WTC11 (cell line): ENCODE data around the gene WFDC12. TPM values are rescaled to one million over a fixed set of nuclear protein-coding genes. Genes with fewer than 3 reads are reported as not detected.

ENCODE experiments used
- ATAC-seq: fragments of 200-7000 bp; cut with Tn5 transposase; 2 replicates; pipeline ENCODE4 v1.10.0; 2021; ENCODE audit warnings: mild to moderate bottlenecking, moderate library complexity
- CTCF ChIA-PET: fragments of 300-600 bp; sonication (Branson Sonifier 250); formaldehyde crosslinking; loops from one replicate; lab custom pipeline; 2021; ENCODE audit warnings: antibody characterized with exemption; lab: Charles Lee
- POLR2A ChIA-PET: fragments of 350-600 bp; sonication (Branson Sonifier 250); formaldehyde crosslinking; loops from one replicate; lab custom pipeline; 2021; ENCODE audit warnings: antibody characterized with exemption; lab: Charles Lee
- DNase-seq: peaks from one replicate; pipeline ENCODE4 v3.0.0; 2021; ENCODE audit warnings: low spot score
- H3K27ac Mint-ChIP-seq: 2 replicates; pipeline ENCODE4 v1.8.0; 2021; ENCODE audit warnings: mixed read lengths
- H3K27me3 Mint-ChIP-seq: 2 replicates; pipeline ENCODE4 v1.8.0; 2021; ENCODE audit warnings: low read depth, mild to moderate bottlenecking, moderate library complexity, mixed read lengths
- H3K36me3 Mint-ChIP-seq: 2 replicates; pipeline ENCODE4 v1.8.0; 2021; ENCODE audit warnings: mixed read lengths
- H3K4me1 Mint-ChIP-seq: 2 replicates; pipeline ENCODE4 v1.8.0; 2022; ENCODE audit warnings: mixed read lengths
- H3K4me3 Mint-ChIP-seq: 2 replicates; pipeline ENCODE4 v1.8.0; 2021; ENCODE audit warnings: mild to moderate bottlenecking, moderate library complexity, mixed read lengths
- H3K9me3 Mint-ChIP-seq: 2 replicates; pipeline ENCODE4 v1.8.0; 2021; ENCODE audit warnings: mixed read lengths
- ELF4 ChIP-seq: sonication (generic); formaldehyde crosslinking; IDR thresholded peaks from 2 replicates; pipeline ENCODE4 v1.8.1; 2022; ENCODE audit warnings: low read depth, mild to moderate bottlenecking, moderate library complexity, missing genetic modification reagents
- IRF2 ChIP-seq: sonication (generic); formaldehyde crosslinking; IDR thresholded peaks from 2 replicates; pipeline ENCODE4 v1.8.0; 2022; ENCODE audit warnings: low read depth, missing genetic modification reagents, borderline replicate concordance
- JUN ChIP-seq: sonication (generic); formaldehyde crosslinking; IDR thresholded peaks from 2 replicates; pipeline ENCODE4 v1.8.0; 2023; ENCODE audit warnings: mild to moderate bottlenecking, missing genetic modification reagents
- NFATC4 ChIP-seq: fragments of 250-450 bp; sonication (Bioruptor Pico); IDR thresholded peaks from 2 replicates; pipeline ENCODE4 v1.9.0; 2021; ENCODE audit warnings: mild to moderate bottlenecking
- PRRX2 ChIP-seq: fragments of 250-450 bp; sonication (Bioruptor Pico); IDR thresholded peaks from 2 replicates; pipeline ENCODE4 v1.8.0; 2021; ENCODE audit warnings: mild to moderate bottlenecking
- RELA ChIP-seq: sonication (generic); formaldehyde crosslinking; IDR thresholded peaks from 2 replicates; pipeline ENCODE4 v1.8.1; 2022; ENCODE audit warnings: missing genetic modification reagents, mild to moderate bottlenecking, borderline replicate concordance
- RORB ChIP-seq: fragments of 250-450 bp; sonication (Bioruptor Pico); IDR thresholded peaks from 2 replicates; pipeline ENCODE4 v1.9.0; 2021; ENCODE audit warnings: mild to moderate bottlenecking
- TP53 ChIP-seq: sonication (generic); formaldehyde crosslinking; IDR thresholded peaks from 2 replicates; pipeline ENCODE4 v1.8.1; 2023; ENCODE audit warnings: mild to moderate bottlenecking, missing genetic modification reagents
- ZNF263 ChIP-seq: sonication (generic); formaldehyde crosslinking; IDR thresholded peaks from 2 replicates; pipeline ENCODE4 v1.8.1; 2022; ENCODE audit warnings: low read depth, mild to moderate bottlenecking, moderate library complexity, missing genetic modification reagents
- ZNF416 ChIP-seq: fragments of 250-450 bp; sonication (Bioruptor Pico); IDR thresholded peaks from 2 replicates; pipeline ENCODE4 v1.9.0; 2021; ENCODE audit warnings: mild to moderate bottlenecking, inconsistent platforms
- total RNA-seq: library from RNA; stranded (reverse); gene quantifications from 3 replicates; pipeline ENCODE4 v1.2.3, GENCODE V29; 2021
- TF ChIP-seq, protein P1 (sequence below): sonication (generic); formaldehyde crosslinking; IDR thresholded peaks from 2 replicates; pipeline ENCODE4 v1.8.0; 2022; ENCODE audit warnings: mild to moderate bottlenecking, missing genetic modification reagents
- TF ChIP-seq, protein P2 (sequence below): sonication (generic); formaldehyde crosslinking; IDR thresholded peaks from 2 replicates; pipeline ENCODE4 v1.8.1; 2023; ENCODE audit warnings: mild to moderate bottlenecking, missing genetic modification reagents, moderate library complexity
- TF ChIP-seq, protein P3 (sequence below): sonication (generic); formaldehyde crosslinking; IDR thresholded peaks from 2 replicates; pipeline ENCODE4 v1.8.1; 2022; ENCODE audit warnings: missing genetic modification reagents, borderline replicate concordance
- TF ChIP-seq, protein P4 (sequence below): fragments of 250-450 bp; sonication (Bioruptor Pico); IDR thresholded peaks from 2 replicates; pipeline ENCODE4 v2.1.2; 2022; ENCODE audit warnings: mild to moderate bottlenecking, moderate library complexity
- TF ChIP-seq, protein P5 (sequence below): fragments of 250-450 bp; sonication (Bioruptor Pico); IDR thresholded peaks from 2 replicates; pipeline ENCODE4 v1.9.0; 2021; ENCODE audit warnings: mild to moderate bottlenecking, borderline replicate concordance
- TF ChIP-seq, protein P6 (sequence below): fragments of 200-600 bp; IDR thresholded peaks from 2 replicates; pipeline ENCODE4 v1.8.0; 2022; ENCODE audit warnings: antibody characterized with exemption
- TF ChIP-seq, protein P7 (sequence below): sonication (generic); formaldehyde crosslinking; IDR thresholded peaks from 2 replicates; pipeline ENCODE4 v1.8.1; 2022; ENCODE audit warnings: mild to moderate bottlenecking, missing genetic modification reagents, moderate library complexity, borderline replicate concordance
- TF ChIP-seq, protein P8 (sequence below): fragments of 250-450 bp; sonication (Bioruptor Pico); IDR thresholded peaks from 2 replicates; pipeline ENCODE4 v1.9.0; 2021; ENCODE audit warnings: moderate library complexity, mild to moderate bottlenecking, inconsistent platforms, borderline replicate concordance

Gene WFDC12
- total RNA-seq, 1 experiment from 2014 or later: not detected

DNA sequence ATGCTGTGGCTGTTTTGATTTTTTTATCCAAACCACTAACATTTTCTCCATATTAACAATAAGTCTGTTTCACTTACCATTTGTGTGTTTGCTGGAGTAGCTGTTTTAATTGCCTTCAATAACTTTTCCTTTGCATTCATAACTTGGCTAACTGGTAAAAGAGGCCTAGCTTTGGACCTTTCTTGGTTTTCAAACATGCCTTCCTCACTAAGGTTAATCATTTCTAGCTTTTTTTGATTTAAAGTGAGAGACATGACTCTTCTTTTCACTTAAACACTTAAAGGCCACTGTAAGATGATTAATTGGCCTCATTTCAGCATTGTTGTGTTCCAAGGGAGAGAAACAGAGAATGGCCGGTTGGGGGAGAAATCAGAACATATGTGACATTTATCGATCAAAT is 2.9 kb downstream of the WFDC12 start (continued):
- TF ChIP-seq, protein P1, sequence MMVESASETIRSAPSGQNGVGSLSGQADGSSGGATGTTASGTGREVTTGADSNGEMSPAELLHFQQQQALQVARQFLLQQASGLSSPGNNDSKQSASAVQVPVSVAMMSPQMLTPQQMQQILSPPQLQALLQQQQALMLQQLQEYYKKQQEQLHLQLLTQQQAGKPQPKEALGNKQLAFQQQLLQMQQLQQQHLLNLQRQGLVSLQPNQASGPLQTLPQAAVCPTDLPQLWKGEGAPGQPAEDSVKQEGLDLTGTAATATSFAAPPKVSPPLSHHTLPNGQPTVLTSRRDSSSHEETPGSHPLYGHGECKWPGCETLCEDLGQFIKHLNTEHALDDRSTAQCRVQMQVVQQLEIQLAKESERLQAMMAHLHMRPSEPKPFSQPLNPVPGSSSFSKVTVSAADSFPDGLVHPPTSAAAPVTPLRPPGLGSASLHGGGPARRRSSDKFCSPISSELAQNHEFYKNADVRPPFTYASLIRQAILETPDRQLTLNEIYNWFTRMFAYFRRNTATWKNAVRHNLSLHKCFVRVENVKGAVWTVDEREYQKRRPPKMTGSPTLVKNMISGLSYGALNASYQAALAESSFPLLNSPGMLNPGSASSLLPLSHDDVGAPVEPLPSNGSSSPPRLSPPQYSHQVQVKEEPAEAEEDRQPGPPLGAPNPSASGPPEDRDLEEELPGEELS (CRISPR knock-in tag): no peak
- TF ChIP-seq RELA (CRISPR knock-in tag): no peak
- TF ChIP-seq, protein P2, sequence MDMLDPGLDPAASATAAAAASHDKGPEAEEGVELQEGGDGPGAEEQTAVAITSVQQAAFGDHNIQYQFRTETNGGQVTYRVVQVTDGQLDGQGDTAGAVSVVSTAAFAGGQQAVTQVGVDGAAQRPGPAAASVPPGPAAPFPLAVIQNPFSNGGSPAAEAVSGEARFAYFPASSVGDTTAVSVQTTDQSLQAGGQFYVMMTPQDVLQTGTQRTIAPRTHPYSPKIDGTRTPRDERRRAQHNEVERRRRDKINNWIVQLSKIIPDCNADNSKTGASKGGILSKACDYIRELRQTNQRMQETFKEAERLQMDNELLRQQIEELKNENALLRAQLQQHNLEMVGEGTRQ: no peak
- no peak for TF ChIP-seq NFATC4
- TF ChIP-seq, protein P3, sequence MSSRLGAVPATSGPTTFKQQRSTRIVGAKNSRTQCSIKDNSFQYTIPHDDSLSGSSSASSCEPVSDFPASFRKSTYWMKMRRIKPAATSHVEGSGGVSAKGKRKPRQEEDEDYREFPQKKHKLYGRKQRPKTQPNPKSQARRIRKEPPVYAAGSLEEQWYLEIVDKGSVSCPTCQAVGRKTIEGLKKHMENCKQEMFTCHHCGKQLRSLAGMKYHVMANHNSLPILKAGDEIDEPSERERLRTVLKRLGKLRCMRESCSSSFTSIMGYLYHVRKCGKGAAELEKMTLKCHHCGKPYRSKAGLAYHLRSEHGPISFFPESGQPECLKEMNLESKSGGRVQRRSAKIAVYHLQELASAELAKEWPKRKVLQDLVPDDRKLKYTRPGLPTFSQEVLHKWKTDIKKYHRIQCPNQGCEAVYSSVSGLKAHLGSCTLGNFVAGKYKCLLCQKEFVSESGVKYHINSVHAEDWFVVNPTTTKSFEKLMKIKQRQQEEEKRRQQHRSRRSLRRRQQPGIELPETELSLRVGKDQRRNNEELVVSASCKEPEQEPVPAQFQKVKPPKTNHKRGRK (CRISPR knock-in tag): no peak
- TF ChIP-seq, all 79 proteins: peak for 0

DNA sequence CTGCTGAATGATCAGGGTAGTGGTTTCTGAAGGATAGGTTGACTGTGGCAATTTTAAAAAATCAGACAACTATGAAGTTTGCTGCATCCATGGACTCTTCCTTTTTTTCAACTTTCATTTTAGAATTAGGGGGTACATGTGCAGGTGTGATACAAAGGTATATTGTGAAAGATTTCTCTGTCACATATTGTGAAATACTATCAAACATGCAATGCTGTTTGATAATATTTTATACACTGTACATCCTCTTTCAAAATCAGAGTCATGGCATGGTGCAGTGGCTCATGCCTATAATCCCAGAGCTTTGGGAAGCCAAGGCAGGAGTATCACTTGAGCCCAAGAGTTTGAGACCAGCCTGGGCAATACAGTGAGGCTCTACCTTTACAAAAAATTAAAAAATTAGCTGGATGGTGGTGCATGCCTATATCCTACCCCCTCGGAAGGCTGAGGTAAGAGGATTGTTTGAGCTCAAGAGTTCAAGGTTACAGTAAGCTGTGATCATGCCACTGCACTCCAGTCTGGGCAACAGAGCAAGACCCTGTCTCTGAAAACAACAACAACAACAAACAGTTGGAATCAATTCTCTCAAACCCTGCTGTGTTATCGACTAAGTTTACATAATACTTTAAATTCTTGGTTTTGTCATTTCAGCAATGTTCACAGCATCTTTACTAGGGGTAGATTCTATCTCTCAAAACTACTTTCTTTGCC is 4.6 kb downstream of the WFDC12 start:
- Mint-ChIP-seq H3K4me1 (peaks cover 5% of the 10 kb centered on the region; the same call in 1 of the 2 replicates), H3K9me3 (peaks cover 7% of the 10 kb centered on the region; the same call in 1 of the 2 replicates), H3K4me3 (no peak overlapping the region), H3K36me3 (no peaks in the 10 kb centered on the region), H3K27me3 (peaks cover 28% of the 10 kb centered on the region), H3K27ac (no peak overlapping the region)
- ATAC-seq: no peak
- ChIA-PET POLR2A (no interaction called here), CTCF (interaction anchor here (2.5 kb wide), 1 partner anchor 8 kb away, joined by 13 read pairs; no protein-coding TSS in a partner anchor)
- DNase-seq: no peak
- TF ChIP-seq RORB (CRISPR knock-in tag) (no peak), JUN (CRISPR knock-in tag) (no peak), TP53 (CRISPR knock-in tag) (no peak), ZNF416 (CRISPR knock-in tag) (no peak), ELF4 (CRISPR knock-in tag) (no peak), PRRX2 (CRISPR knock-in tag) (no peak), IRF2 (no peak), ZNF263 (CRISPR knock-in tag) (no peak)
- TF ChIP-seq, protein P4, sequence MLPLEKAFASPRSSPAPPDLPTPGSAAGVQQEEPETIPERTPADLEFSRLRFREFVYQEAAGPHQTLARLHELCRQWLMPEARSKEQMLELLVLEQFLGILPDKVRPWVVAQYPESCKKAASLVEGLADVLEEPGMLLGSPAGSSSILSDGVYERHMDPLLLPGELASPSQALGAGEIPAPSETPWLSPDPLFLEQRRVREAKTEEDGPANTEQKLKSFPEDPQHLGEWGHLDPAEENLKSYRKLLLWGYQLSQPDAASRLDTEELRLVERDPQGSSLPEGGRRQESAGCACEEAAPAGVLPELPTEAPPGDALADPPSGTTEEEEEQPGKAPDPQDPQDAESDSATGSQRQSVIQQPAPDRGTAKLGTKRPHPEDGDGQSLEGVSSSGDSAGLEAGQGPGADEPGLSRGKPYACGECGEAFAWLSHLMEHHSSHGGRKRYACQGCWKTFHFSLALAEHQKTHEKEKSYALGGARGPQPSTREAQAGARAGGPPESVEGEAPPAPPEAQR (CRISPR knock-in tag): no peak
- TF ChIP-seq, protein P5, sequence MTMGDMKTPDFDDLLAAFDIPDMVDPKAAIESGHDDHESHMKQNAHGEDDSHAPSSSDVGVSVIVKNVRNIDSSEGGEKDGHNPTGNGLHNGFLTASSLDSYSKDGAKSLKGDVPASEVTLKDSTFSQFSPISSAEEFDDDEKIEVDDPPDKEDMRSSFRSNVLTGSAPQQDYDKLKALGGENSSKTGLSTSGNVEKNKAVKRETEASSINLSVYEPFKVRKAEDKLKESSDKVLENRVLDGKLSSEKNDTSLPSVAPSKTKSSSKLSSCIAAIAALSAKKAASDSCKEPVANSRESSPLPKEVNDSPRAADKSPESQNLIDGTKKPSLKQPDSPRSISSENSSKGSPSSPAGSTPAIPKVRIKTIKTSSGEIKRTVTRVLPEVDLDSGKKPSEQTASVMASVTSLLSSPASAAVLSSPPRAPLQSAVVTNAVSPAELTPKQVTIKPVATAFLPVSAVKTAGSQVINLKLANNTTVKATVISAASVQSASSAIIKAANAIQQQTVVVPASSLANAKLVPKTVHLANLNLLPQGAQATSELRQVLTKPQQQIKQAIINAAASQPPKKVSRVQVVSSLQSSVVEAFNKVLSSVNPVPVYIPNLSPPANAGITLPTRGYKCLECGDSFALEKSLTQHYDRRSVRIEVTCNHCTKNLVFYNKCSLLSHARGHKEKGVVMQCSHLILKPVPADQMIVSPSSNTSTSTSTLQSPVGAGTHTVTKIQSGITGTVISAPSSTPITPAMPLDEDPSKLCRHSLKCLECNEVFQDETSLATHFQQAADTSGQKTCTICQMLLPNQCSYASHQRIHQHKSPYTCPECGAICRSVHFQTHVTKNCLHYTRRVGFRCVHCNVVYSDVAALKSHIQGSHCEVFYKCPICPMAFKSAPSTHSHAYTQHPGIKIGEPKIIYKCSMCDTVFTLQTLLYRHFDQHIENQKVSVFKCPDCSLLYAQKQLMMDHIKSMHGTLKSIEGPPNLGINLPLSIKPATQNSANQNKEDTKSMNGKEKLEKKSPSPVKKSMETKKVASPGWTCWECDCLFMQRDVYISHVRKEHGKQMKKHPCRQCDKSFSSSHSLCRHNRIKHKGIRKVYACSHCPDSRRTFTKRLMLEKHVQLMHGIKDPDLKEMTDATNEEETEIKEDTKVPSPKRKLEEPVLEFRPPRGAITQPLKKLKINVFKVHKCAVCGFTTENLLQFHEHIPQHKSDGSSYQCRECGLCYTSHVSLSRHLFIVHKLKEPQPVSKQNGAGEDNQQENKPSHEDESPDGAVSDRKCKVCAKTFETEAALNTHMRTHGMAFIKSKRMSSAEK (CRISPR knock-in tag): no peak
- TF ChIP-seq, protein P6, sequence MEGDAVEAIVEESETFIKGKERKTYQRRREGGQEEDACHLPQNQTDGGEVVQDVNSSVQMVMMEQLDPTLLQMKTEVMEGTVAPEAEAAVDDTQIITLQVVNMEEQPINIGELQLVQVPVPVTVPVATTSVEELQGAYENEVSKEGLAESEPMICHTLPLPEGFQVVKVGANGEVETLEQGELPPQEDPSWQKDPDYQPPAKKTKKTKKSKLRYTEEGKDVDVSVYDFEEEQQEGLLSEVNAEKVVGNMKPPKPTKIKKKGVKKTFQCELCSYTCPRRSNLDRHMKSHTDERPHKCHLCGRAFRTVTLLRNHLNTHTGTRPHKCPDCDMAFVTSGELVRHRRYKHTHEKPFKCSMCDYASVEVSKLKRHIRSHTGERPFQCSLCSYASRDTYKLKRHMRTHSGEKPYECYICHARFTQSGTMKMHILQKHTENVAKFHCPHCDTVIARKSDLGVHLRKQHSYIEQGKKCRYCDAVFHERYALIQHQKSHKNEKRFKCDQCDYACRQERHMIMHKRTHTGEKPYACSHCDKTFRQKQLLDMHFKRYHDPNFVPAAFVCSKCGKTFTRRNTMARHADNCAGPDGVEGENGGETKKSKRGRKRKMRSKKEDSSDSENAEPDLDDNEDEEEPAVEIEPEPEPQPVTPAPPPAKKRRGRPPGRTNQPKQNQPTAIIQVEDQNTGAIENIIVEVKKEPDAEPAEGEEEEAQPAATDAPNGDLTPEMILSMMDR: no peak
- TF ChIP-seq, protein P7, sequence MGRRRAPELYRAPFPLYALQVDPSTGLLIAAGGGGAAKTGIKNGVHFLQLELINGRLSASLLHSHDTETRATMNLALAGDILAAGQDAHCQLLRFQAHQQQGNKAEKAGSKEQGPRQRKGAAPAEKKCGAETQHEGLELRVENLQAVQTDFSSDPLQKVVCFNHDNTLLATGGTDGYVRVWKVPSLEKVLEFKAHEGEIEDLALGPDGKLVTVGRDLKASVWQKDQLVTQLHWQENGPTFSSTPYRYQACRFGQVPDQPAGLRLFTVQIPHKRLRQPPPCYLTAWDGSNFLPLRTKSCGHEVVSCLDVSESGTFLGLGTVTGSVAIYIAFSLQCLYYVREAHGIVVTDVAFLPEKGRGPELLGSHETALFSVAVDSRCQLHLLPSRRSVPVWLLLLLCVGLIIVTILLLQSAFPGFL (CRISPR knock-in tag): no peak
- TF ChIP-seq, protein P8, sequence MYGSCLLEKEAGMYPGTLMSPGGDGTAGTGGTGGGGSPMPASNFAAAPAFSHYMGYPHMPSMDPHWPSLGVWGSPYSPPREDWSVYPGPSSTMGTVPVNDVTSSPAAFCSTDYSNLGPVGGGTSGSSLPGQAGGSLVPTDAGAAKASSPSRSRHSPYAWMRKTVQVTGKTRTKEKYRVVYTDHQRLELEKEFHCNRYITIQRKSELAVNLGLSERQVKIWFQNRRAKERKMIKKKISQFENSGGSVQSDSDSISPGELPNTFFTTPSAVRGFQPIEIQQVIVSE (CRISPR knock-in tag): no peak
- TF ChIP-seq, protein P3 (CRISPR knock-in tag): no peak
